EL (cell line): ENCODE measurements around the gene FOXRED1.
"Not testable (repeated sequence)": the region's sequence is repeated elsewhere in the genome, so short reads cannot be mapped to it uniquely, and the experiment has no call there.

Experiments
- DNase-seq: peaks from one replicate; pipeline ENCODE4 v3.0.0-alpha.2; 2016

The FOXRED1 gene

GRCh38 chr11:126268708-126269579 lies at the start of gene FOXRED1, which contains the start of gene SRPRA:
Gene FOXRED1, plus strand, starts transcription at chr11:126269154. Its CDS starts 53 bp downstream, at chr11:126269207.
Gene SRPRA, minus strand, starts transcription at chr11:126268895. Its CDS starts 91 bp downstream, at chr11:126268804.
- DNase-seq: peak; percentile 99

DNA sequence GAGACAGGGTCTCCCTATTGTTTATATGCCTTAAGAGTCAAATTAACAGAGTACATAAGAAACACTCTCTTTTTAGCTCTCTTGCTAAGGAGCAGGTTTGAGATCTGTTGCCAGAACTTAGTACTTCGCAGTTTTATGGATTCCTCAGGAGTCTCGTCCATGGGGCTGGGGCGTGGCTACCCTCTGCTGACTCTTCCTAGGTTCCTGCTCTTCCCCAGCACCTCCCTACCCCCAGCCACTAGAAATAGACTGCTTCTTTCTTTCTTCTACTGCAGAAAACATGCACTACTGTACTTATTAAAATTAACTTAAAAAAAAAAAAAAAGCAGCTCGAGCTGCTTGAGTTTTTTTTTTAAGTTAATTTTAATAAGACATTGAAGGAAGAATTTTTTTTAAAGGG lies 49.4 kb upstream of the FOXRED1 start:
- DNase-seq: no peak

DNA sequence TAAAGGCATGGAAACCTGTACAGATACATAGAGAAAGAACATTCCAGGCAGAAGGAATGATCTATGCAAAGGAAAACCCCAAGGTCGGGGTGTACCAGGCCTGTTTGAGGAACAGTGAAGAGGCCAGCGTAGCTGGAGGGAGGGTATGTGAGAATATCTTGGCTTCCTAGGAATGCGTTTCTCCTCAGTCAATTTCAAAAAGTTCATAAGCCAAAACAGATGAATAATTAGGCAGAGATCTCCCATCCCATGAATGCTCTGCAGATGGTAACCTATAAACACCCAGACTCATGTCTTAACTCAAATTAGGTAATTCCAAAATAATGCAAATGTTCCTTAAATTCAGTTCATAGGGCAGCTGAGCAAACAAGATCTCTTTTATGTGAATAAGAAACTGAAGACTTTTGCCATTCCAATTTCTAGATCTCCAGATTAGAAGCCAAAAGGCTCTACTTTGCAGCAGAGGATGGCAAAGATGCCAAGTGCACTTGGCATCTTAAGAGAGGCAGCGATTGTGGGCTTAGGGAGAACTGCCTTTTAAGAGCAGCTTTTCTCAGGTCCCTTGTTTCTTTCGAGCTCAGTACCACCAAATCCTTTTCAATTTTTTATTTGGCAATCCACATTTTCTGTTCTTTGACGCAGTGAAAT lies 44.2 kb upstream of the FOXRED1 start:
- DNase-seq: no peak

- DNase-seq: no peak
Observed at GRCh38 chr11:126225295-126225665, 43.7 kb upstream of the FOXRED1 start.

- no peak for DNase-seq
Observed at GRCh38 chr11:126226334-126227084, 42.4 kb upstream of the FOXRED1 start.

GRCh38 chr11:126229858-126230540 lies 39.0 kb upstream of the FOXRED1 start:
- no peak for DNase-seq

- no peak for DNase-seq
Observed at GRCh38 chr11:126231725-126232459, 37.1 kb upstream of the FOXRED1 start.

- no peak for DNase-seq
Observed at GRCh38 chr11:126232683-126233082, 36.3 kb upstream of the FOXRED1 start.

- DNase-seq: no peak
Observed at GRCh38 chr11:126233391-126233790, 35.6 kb upstream of the FOXRED1 start.

DNA sequence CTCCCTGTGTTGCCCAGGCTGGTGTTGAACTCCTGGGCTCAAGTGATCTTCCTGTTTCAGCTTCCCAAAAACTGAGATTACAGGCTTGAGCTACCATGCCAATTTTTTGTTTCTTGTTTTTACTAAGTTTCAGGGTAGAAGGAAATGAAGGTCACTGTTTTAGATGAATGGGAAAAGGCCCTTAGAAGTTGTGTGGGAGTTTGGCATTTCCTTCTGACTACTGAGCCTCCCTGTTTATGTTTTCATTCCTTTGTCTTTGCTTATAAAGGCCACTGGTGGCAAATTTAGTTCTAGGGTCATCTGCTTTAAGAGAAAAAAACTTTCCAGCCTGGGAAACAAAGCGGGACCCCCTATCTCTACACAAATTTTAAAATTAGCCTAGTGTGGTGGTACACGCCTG lies 22.3 kb upstream of the FOXRED1 start:
- DNase-seq: no peak

GRCh38 chr11:126253265-126253664 lies 15.7 kb upstream of the FOXRED1 start:
- DNase-seq: no peak

DNA sequence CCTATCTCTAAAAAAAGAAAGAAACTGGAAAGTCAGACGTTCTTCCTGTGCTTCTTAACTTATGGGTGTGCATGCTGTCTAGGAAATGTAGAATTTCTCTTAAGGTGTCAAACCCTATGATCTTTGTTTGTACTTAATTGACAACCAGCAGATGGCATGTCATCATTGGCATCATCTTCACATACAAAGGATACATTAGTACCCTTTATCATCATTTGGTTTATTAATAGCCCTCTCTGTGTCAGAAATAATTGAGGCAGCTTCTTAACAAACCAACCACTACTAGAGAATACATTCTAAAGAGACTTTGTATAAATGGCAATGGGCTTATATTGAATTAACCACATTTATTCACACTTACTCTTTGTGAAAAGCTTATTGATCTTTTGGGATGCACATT lies 14.1 kb upstream of the FOXRED1 start:
- no peak for DNase-seq

DNA sequence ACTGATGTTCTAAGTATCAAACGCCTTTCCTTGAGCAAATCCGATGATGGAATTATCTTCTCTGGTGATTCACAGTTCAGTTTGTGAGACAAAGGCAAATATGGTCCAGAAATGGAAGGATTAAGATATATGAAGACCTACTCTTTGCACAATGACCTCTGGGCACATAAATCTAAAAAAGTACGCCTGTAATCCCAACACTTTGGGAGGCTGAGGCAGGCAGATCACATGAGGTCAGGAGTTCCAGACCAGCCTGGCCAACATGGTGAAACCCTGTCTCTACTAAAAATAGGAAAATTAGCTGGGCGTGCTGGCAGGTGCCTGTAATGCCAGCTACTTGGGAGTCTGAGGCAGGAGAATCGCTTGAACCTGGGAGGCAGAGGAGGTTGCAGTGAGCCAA lies 13.4 kb upstream of the FOXRED1 start:
- not testable (repeated sequence) for DNase-seq

DNA sequence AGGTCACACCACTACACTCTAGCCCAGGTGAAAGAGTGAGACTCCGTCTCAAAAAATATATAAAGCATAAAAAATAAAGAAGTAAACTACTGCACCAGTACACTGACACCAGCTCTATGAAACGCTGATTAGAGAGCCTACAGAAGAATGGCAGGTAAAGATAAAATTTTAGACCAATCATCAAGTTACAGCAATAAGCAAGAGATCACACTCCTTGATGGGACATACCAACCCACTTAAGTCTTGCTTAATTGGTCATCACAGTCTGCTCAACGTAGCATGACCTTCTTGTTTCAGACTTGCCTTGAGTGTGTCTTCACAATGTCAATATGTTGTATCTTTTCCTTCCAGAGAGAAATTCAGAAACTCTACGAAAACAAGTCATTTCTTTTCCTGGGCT lies 12.7 kb upstream of the FOXRED1 start:
- no peak for DNase-seq

- no peak for DNase-seq
Observed at GRCh38 chr11:126257144-126257543, 11.8 kb upstream of the FOXRED1 start.

DNA sequence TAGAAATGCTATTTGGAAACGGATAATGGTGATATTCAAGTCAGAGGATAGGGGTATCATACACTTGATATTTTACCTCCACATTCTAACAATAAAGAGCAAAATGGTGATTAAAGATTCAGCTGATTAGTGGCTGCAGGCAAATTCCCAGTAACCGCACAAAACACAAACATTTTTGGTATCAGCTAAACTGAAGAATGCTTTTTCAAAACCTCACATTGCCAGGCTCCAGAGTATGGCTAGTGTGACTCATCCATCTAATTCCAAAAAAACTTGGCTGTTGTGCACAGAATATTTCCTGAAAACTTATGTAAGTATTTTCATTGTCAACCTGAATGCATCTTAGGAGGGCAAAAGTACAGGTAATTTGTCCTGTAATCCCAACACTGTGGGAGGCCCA lies 11.2 kb upstream of the FOXRED1 start:
- DNase-seq: peak; percentile 75

GRCh38 chr11:126262216-126262615 lies 6.7 kb upstream of the FOXRED1 start:
- DNase-seq: no peak

- DNase-seq: no peak
Observed at GRCh38 chr11:126263489-126263888, 5.5 kb upstream of the FOXRED1 start.

GRCh38 chr11:126265811-126266210 lies 3.1 kb upstream of the FOXRED1 start:
- peak; percentile 11 for DNase-seq

DNA sequence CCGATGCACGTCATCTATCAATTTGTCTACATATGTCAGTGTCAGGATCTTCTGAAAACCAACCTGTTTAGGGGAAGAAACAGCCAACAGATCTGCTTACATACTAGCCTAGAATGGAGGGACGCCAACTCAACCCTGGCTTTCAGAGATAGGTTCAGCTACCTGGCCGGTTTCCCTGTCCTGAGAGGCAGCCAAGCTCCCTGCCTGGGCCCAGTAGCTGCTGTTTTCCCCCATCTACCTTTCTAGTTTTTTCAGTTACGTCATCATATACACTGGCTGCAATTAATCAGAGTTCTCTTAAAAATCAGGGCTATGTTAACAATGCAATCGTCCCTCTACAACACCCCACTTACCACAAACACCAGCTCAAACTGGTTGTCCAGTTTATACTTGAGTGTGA lies 1.3 kb upstream of the FOXRED1 start:
- no peak for DNase-seq

DNA sequence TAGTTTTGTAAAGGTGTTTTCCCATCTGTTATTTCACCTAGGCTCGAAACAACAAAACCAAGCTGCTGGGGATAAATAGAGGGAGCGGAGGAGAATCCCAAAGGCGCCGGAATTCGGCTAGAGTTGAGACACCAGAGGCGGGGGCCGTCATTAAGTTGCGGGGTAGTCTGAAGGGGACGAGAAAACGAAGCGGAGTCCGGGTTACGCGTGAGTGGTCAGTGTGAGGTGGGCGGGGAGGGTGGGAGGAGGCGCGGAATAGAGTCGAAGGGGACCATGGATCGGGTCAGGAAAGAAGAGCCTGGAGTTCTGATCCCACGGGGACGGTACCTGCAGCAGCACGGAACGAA lies 620 bp upstream of the FOXRED1 start:
- no peak for DNase-seq

GRCh38 chr11:126277322-126277721 lies 8.4 kb downstream of the FOXRED1 start:
- DNase-seq: no peak
